Activated CD8-positive, alpha-beta memory T cell treated with anti-CD3 and anti-CD28 coated beads, Interleukin-2, amount 50 U/mL, for 24 hours (primary cell): ENCODE results near the gene ITM2B.
"Not testable (repeated sequence)": the region's sequence is repeated elsewhere in the genome, so short reads cannot be mapped to it uniquely, and the experiment has no call there.

ENCODE experiments used
- DNase-seq: peaks from one replicate; pipeline ENCODE4 v3.0.0-alpha.2; 2020; ENCODE audit errors: extremely low read depth

Gene ITM2B

DNA sequence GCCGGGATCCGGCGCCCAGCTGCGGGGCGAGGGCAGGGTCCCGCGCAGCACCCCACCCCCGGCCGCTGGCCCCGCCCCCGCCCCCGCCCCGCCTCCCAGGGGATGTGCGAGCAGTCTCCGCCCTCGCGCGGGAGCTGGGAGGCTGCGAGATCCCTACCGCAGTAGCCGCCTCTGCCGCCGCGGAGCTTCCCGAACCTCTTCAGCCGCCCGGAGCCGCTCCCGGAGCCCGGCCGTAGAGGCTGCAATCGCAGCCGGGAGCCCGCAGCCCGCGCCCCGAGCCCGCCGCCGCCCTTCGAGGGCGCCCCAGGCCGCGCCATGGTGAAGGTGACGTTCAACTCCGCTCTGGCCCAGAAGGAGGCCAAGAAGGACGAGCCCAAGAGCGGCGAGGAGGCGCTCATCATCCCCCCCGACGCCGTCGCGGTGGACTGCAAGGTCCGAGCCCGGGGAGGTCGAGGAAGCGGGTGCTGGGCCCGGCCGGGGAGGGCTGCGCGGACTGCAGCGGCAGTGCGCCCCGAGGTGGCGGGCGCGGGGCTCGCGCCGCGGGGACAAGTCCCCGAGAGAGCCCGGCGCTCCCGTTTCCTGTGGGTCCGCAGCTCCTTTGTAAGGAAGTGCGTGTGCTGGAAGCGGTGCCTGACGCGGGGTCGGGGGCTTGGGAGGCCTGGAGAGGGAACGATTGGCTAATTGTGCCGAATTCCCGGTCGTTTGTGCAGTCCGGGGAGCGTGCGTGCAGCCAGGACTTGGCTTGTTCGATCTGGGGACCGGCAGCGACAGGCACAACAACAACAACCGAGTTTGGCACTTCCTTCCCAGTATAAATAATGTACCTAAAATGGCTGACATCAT lies at the start of gene ITM2B:
Gene ITM2B, plus strand, starts transcription at position 161 of the 843 bp plus-strand sequence. Its CDS starts 155 bp downstream, at position 316.
- no peak for DNase-seq

DNA sequence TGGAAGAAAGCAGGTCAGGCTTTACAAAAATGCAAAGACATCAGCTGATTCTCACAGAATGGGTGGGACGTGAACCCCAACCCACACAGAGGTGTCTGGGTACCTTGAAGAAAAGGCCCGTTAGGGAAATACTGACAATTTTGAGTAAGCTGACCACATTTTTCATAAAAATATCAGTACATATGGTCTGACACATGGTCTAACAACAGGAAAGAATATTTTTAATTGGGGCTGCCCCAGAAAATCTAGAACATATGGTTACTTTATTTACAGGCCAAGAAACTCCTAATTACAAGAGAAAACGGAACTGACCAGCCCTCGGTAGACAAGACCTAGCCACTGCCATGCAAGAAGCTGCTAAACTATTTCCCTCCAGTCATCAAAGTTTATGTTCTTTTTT lies 48.7 kb upstream of the ITM2B start:
- no peak for DNase-seq

DNA sequence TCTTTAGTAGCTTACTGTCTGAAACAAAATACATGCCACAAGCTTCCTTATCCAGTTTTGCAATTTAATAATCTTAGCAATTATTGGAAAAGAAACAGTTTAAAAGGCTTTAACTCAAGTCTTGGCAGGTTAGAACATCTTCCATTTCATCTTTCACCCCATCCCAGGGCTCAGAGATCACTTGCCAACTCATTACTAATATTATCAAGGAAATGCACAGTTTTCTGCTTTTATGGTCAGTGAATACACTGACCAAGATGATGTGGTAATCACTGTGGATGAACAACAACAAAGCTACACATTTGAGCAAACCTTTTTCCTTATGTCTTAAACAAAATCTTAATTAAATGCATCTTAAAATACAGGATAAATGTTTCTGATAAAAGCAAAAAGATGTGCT lies 48.0 kb upstream of the ITM2B start:
- DNase-seq = no peak

DNA sequence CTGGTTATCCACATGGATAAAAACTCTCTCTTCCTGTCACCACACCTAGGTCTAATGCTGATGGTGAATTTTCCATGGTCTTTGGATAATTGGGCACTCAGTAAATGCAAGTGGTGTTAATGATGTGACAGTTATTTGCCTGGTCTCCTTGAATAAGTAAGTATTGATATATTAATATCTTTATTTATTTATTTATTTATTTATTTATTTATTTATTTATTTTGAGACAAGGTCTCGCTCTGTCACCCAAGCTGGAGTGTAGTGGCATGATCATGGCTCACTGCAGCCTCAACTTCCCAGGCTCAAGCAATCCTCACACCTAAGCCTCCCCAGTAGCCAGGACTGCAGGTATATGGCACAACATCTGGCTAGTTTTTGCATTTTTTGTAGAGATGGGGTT lies 46.3 kb upstream of the ITM2B start:
- no peak for DNase-seq

DNA sequence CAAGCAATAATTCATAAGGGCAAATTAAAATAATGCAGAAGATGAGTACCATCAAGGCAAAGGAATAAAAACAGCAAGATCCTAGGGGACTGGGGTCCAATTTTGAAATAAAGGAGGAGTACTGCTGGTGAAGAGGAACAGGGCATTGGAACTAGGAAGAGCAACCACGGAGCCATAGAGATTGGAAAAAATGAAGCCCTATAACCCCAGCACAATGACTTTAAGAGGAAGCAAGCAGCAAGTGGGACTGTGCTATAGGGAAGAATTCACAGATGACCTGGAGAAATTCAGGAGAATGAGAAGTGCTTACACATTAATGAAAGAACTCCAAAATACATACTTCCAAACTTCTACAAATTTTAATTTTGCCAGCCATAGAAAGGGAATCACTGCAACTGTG lies 44.9 kb upstream of the ITM2B start:
- DNase-seq = no peak

DNA sequence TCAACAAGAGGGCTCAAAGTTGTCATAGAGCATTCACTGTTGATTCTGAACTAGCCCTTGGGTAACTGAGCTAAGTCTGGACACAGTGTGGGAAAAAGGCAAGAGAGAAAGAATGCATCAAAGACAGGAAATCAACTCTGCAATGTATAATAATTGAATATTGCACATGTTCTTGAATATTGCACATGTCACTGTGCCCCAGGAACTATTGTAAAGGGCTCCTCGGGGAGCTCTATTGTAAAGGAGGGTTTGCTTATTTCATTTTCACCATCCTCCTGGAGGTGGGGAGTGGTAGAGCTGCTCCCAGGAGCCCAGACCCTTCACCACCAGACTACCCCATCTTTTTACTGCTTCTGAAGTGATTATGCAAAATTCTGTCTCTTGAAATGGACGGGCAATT lies 44.4 kb upstream of the ITM2B start:
- no peak for DNase-seq

DNA sequence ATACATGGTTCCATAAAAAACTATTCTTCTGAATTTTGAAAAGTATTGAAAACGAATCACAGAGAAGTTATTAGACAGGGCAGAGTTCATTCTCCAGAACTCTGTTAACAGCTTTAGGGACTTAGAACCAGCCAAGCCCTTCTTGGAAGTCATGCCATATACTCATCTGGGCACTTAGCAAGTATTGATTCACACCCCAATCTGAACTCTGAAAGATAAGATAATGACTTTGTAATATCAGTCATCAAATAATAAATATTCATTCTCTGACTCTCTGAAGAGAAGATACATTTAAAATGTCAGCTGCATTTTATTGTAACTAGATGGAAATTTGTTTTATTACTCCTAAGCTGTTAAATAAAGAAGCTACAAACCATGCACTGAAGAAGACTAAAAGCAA lies 43.8 kb upstream of the ITM2B start:
- DNase-seq = no peak

DNA sequence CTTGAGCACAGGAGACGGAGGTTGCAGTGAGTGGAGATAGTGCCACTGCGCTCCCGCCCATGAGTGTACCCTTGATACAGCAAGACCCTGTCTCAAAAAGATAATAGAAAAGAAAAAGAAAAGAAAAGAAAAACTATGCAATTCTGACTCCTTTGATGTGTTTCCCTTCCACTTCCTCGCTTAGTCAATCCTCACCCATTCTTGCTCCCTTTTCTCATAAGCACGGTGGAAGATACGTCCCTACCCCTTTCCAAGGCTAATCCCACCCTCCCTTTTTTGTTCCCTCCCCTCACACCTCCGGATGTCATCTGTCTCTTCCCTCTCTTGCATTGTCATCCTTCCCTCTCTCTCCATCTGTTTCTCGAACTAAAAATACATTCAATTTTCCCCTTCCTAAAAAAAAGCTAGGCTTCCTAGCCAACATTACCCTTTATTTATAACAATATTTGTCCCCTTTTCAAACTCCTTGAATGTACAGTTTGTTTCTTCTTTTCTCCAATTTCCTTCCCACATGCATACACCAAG lies 40.5 kb upstream of the ITM2B start:
- DNase-seq = no peak

DNA sequence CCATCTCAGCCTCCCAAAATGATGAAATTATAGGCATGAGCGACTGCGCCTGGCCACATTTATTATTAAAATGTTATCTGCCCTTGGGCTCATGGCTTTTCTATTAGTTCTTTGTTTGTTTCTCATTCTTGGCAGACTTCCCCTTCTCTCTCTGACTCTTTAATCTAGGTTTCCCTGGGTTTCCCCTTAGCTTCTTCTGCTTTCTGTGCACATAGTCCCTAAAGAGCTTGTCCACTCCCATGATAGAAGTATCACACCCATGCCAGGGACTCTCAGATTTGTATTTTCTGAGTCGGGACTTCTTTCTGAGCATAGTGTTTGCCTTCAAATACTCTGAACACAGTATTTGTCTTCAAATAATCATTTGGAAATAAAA lies 38.6 kb upstream of the ITM2B start:
- DNase-seq = no peak

DNA sequence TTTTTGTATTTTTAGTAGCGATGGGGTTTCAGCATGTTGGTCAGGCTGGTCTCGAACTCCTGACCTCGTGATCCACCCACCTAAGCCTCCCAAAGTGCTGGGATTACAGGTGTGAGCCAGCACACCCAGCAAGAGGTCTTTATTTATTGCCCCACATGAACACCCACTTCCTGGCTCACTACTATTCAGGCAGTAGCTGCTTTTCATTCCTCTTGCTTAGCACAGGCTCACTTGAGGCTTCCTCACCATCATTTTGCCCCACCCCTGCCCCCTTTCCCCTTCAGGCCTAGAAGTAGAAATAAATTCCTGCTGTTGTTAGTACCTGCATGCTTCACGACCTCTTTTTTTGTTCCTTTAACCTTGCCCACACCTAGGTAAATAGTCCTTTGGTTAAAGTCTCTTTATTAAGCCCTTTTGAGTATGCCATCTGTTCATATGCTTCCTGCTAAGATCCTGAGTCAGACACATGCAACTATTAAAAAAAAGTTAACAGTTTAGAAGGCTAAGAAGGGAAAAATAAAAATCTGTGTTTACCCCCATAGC lies 33.5 kb upstream of the ITM2B start:
- DNase-seq = no peak

DNA sequence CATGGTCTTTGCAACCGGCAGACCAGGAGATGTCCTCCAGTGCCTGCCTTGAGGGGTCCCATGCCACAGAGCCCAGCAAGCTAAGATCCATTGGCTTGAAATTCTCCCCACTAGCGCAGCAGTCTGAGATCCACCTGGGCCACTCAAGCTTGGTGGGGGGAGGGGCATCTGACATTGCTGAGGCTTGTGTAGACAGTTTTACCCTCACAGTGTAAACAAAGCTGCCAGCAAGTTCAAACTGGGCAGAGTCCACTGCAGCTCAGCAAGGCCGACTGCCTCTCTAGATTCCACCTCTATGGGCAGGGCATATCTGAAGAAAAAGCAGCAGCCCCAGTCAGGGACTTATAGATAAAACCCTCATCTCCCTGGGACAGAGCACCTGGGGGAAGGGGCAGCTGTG lies 32.0 kb upstream of the ITM2B start:
- DNase-seq = no peak

DNA sequence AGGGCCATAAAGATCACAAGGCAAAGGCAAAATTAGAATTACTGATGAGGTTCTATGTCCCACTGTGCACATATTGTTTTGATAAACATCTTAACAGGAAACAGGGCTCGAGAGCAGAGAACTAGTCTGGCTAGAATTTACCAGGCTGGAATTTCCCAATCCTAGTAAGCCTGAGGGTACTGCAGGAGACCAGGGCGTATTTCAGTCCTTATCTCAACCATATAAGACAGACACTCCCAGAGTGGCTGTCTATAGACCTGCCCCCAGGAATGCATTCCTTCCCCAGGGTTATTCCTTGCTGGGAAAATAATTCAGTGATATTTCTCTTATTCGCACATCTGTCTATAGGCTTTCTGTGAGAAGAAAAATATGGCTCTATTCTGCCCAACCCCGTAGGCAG lies 25.8 kb upstream of the ITM2B start:
- not testable (repeated sequence) for DNase-seq

DNA sequence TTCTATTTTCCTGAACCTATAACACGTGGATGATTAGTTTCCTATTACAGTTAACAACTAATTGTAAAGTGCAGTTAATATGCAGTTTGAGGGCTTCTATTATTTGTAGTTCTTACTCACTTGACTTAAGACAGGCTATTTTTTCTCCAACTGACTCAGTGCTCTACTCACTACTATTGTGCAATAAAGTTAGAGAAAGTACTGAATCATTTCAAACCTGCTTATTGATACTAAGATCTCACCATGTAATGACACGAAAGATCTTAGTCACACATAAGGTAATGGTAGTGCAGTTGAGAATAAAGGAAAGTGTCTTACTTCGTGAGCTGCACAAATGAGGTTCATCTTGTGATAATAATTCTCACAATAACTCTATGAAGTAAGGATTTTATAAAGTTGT lies 22.8 kb upstream of the ITM2B start:
- DNase-seq = no peak

DNA sequence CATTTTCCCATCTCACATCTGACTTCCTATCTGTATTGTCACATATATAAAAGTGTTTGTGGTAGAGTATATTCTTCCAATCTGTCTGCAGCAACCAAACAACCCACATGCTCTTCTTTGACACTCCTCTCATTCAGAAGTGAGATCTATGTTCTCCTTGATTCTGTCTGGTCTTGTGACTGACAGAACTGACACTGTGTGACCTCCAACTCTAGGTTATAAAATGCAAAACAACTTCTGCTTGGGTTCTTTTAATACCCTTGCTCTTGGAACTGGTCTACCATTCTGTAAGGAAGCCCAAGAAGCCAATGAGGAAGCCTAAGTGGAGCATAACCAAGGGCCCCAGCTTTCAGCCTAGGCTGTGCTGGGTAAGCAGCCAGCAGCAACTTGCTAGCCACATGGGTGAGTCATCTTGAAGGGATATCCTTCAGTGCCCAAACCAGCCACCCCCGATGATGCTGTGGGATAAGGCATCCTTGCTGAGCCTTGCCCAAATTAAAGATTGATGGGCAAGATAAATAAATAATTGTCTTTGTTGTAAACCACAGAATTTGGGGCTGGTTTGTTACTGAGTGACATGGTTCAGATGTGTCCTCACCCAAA lies 18.4 kb upstream of the ITM2B start:
- DNase-seq = no peak

DNA sequence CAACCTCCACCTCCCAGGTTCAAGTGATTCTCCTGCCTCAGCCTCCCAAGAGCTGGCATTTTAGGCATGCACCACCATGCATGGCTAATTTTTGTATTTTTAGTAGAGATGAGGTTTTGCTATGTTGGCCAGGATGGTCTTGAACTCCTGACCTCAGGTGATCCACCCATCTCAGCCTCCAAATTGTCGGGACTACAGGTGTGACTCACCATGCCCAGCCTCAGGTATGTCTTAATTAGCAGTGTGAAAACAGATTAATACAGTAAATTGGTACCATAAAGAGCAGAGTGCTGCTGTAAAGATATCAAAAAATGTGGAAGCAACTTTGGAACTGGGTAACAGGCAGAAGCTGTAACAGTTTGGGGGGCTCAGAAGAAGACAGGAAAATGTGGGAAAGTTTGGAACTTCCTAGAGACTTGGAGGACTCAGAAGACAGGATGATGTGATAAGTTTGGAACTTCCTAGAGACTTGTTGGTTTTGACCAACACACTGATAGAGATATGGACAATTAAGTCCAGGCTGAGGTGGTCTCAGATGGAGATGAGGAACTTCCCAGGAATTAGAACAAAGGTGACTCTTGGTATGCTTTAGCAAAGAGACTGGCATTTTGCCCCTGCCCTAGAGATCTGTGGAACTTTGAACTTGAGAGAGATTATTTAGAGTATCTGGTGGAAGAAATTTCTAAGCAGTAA lies 17.3 kb upstream of the ITM2B start:
- DNase-seq = not testable (repeated sequence)

DNA sequence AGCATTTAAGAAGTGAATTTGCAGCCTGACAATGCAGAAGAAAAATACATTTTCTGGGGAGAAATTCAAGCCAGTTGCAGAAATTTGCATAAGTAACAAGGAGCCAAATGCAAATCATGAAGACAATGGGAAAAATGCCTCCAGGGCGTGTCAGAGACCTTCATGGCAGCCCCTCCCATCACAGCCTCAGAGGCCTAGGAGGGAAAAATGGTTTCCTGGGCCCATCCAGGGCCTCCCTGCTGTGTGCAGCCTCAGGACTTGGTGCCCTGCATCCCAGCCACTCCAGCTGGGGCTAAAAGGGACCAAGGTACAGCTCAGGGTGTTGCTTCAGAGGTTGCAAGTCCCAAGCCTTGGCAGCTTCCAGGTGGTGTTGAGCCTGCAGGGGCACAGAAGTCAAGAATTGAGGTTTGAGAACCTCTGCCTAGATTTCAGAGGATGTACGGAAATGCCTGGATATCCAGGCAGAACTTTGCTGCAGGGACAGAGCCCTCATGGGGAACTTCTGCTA lies 16.7 kb upstream of the ITM2B start:
- DNase-seq = no peak

DNA sequence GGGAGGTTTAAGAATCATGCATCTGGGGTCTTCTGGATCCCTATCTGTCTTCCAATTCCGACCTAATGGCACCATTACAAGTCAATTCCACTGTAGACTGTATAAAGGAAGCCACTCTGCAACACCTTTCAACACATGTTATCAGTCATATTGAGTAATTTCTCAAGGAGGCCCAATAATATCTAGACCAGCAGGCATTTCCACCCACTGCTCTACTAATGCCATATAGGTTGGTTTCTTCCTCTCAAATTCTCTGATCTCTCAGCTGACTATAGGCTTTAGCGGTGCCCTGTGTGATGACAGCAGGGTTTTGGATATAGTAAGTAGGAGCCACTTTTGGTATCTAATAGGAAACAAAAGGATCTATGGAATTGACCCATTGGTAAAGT lies 12.4 kb upstream of the ITM2B start:
- no peak for DNase-seq

DNA sequence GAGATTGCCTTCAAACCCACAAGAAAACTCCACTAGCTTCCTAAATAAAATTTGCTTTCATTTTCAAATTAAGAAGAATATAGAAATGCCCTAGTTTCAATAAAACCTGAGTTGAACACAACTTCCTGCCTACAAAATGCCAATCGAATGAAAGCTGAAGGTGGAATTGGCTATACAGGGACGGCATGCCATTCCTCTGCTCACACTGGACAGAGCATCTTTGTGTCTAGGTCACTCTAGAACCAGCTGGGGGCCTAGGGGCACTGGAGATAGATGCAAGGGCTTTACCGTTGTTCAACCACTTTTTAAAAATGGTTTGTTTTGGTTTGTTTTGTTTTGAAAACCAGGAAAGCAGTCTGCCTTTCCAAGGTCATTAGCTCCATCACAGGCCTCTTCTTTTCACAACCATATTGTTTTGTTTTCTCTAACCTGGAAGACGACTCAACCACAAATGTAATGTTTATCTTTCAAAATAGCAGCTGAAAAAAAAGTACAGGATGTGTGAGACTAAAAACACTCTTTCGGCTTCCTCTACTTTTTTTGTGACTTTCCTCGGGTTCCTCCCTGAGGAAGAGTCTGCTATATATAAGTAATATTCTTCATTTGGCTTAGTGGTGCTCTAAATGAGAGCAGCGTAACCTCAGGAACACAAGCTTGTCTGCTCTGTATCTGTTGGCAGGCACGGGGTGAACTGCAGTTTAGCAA lies 11.9 kb upstream of the ITM2B start:
- no peak for DNase-seq

DNA sequence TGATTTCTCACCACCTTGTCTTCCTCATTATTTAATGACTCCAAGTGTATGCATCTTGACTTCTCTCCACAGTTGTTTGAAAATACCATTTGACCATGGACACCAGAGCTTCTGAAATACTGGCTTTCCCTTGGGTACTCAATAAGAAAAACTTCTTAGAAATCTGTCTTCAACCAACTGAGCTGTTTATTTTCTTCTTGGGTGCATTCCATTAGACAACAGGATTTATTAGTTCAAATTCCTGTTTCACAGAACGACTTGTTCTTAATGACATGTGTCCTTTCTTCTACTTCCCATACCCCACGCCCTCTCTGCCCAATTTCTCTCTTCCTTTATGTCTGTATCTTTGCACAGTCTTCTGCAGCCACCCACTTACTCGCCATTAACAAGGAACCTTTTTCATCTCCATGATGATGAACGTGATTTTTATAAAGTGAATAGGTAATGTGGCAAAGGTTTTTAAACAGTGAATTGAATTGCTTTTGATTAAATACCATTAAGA lies 11.3 kb upstream of the ITM2B start:
- DNase-seq = no peak

DNA sequence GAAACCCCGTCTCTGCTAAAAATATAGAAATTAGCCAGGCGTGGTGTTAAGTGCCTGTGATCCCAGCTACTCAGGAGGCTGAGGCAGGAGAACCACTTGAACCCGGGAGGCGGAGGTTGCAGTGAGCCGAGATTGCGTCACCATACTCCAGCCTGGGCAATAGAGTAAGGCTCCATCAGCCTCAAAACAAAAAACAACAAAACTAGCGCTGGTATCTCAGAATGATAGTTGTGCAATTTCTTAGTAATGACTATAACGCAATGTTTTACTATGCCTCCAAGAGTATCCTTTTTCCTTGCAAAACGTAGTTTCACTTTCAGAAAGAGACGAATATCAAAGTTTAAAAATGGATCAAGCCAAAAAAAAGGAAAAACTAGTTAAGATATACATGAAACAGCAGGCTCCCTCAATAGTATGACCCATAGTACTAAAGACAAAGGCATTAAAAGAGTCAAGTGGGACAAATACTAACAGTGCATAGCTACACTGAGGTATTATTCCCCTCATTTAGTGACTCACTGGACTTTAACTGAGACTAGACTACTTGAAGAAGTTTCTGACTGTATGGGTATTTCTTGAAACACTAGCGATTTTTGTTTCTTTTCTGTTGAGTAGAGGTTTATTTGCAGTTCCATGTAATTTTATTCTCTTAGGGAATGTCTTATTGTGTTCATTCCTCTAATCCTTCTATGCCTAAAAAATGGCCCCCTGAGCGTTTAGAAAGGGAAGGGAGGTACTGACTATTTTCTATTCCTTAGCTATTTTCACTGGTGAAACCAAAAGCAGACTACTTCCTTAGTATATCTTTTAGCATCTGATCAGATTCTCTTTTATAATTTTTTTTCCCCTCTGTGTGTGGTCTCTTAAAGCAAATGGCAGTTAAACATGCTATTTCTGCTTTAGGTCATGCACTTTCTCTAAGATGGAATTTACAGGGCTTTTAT lies 10.4 kb upstream of the ITM2B start:
- DNase-seq = no peak
